Breast epithelium (tissue), 4 donors: ENCODE data around the gene RPL19. TPM values are rescaled to one million over a fixed set of nuclear protein-coding genes. Genes with fewer than 3 reads are reported as not detected.
"Not testable (repeated sequence)": the region's sequence is repeated elsewhere in the genome, so short reads cannot be mapped to it uniquely, and the experiment has no call there.

ENCODE experiments used
- DNase-seq, 2 donors: peaks; one replicate each; pipeline ENCODE4 v3.0.0-alpha.2; 2019; ENCODE audit warnings: low spot score in 2 of 2
- H3K27ac ChIP-seq, 2 donors: fragments of 200-600 bp; sonication (generic) in 1 of 2; one replicate each; pipeline ENCODE4 v1.5.1; 2016 to 2019; ENCODE audit warnings: mild to moderate bottlenecking in 1 of 2
- H3K27me3 ChIP-seq, 2 donors: fragments of 200-600 bp; sonication (generic) in 1 of 2; one replicate each; pipeline versions ENCODE4 v1.5.1 to v1.6.0; 2017 to 2019; ENCODE audit warnings: control low read depth in 1 of 2, mild to moderate bottlenecking in 1 of 2
- H3K36me3 ChIP-seq: fragments of 200-600 bp; one replicate; pipeline ENCODE4 v1.5.1; 2019
- H3K4me1 ChIP-seq, 2 donors: fragments of 200-600 bp; sonication (generic); one replicate each; pipeline ENCODE4 v1.5.1; 2016 to 2019; ENCODE audit warnings: control low read depth in 1 of 2
- H3K4me3 ChIP-seq, 3 donors: fragments of 200-600 bp; sonication (generic); 1 replicate in 2 of 3; 2 replicates in 1 of 3; pipeline ENCODE4 v1.5.1; 2016 to 2019; ENCODE audit warnings: mild to moderate bottlenecking in 3 of 3, moderate library complexity in 2 of 3
- H3K9me3 ChIP-seq, 2 donors: fragments of 200-600 bp; sonication (generic) in 1 of 2; one replicate each; pipeline ENCODE4 v1.5.1; 2016 to 2019; ENCODE audit warnings: control low read depth in 1 of 2
- CTCF ChIP-seq, 3 donors: fragments of 450-650 bp; IDR thresholded peaks; one replicate each; pipeline ENCODE4 v1.5.1; 2016 to 2017; ENCODE audit warnings: antibody characterized with exemption in 3 of 3, mild to moderate bottlenecking in 3 of 3, moderate library complexity in 3 of 3
- POLR2A ChIP-seq: fragments of 450-650 bp; IDR thresholded peaks from one replicate; pipeline ENCODE4 v1.6.1; 2016; ENCODE audit warnings: antibody characterized with exemption, mild to moderate bottlenecking, moderate library complexity
- POLR2AphosphoS5 ChIP-seq, 3 donors: sonication (generic); formaldehyde crosslinking; IDR thresholded peaks; one replicate each; pipeline ENCODE4 v1.6.1; 2017; ENCODE audit warnings: antibody characterized with exemption in 3 of 3
- intact Hi-C: fragments of 100-400 bp; cut with DNase I; formaldehyde crosslinking; loops from one replicate; pipeline ENCODE4 v1.15.1; 2023; ENCODE audit warnings: low total_unique reads
- total RNA-seq, 3 donors: library from RNA; depleted of rRNA; stranded (reverse); fragments of >200 nt; gene quantifications; one replicate each; pipeline ENCODE4 v1.1.0, GENCODE V29; 2016

RPL19 gene
- total RNA-seq, 3 donors from 2014 or later = 2,817 to 3,666 (median 3,432) TPM

- peaks cover 0 to 2% of the 10 kb centered on the region in 2 donors for H3K4me1 ChIP-seq
- TF ChIP-seq POLR2AphosphoS5 (IDR thresholded peaks at IDR 0.05) = no peak
- no peak for TF ChIP-seq CTCF (IDR thresholded peaks at IDR 0.05)
- TF ChIP-seq POLR2A = no peak
- DNase-seq = no peak
- H3K36me3 ChIP-seq = no peaks in the 10 kb centered on the region
- no peaks in the 10 kb centered on the region for H3K27me3 ChIP-seq
- no peak overlapping the region for H3K27ac ChIP-seq
- no peak overlapping the region for H3K4me3 ChIP-seq
- intact Hi-C loops = no loop called here
- H3K9me3 ChIP-seq = no peaks in the 10 kb centered on the region
Observed at GRCh38 chr17:39167476-39167875, 32.6 kb upstream of the RPL19 start.

DNA sequence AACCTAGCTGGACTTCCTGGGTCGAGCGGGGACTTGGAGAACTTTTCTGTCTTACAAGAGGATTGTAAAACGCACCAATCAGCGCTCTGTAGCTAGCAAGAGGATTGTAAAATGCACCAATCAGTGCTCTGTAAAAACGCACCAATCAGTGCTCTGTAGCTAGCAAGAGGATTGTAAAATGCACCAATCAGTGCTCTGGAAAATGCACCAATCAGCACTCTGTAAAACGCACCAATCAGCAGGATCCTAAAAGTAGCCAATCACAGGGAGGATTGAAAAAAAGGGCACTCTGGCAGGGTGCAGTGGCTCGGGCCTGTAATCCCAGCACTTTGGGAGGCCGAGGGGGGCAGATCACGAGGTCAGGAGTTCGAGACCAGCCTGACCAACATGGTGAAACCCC lies 31.6 kb upstream of the RPL19 start:
- H3K4me3 ChIP-seq, H3K27me3 ChIP-seq, H3K27ac ChIP-seq, H3K9me3 ChIP-seq, intact Hi-C loops, H3K36me3 ChIP-seq, DNase-seq, H3K4me1 ChIP-seq: not testable (repeated sequence)

- no peak for DNase-seq
- no peak overlapping the region for H3K4me3 ChIP-seq
- H3K27me3 ChIP-seq = no peaks in the 10 kb centered on the region
- TF ChIP-seq CTCF (IDR thresholded peaks at IDR 0.05) = no peak
- no peak for TF ChIP-seq POLR2A
- TF ChIP-seq POLR2AphosphoS5 (IDR thresholded peaks at IDR 0.05) = no peak
- H3K9me3 ChIP-seq = no peaks in the 10 kb centered on the region
- no peak overlapping the region for H3K27ac ChIP-seq
- H3K4me1 ChIP-seq = peaks cover 0 to 2% of the 10 kb centered on the region in 2 donors
- intact Hi-C loops = no loop called here
- H3K36me3 ChIP-seq = no peaks in the 10 kb centered on the region
Observed at GRCh38 chr17:39169101-39169500, 31.0 kb upstream of the RPL19 start.

GRCh38 chr17:39169518-39169917 lies 30.6 kb upstream of the RPL19 start:
- Histone ChIP-seq H3K27me3 (no peaks in the 10 kb centered on the region), H3K27ac (no peak overlapping the region), H3K36me3 (no peaks in the 10 kb centered on the region), H3K9me3 (no peaks in the 10 kb centered on the region), H3K4me1 (no peaks in the 10 kb centered on the region), H3K4me3 (no peak overlapping the region)
- intact Hi-C loops = no loop called here
- no peak for DNase-seq
- no peak for TF ChIP-seq POLR2AphosphoS5 (IDR thresholded peaks at IDR 0.05)
- TF ChIP-seq CTCF (IDR thresholded peaks at IDR 0.05) = no peak
- TF ChIP-seq POLR2A = no peak

GRCh38 chr17:39170109-39170508 lies 30.0 kb upstream of the RPL19 start:
- Histone ChIP-seq H3K4me1 (no peaks in the 10 kb centered on the region), H3K27ac (no peak overlapping the region), H3K9me3 (no peaks in the 10 kb centered on the region), H3K4me3 (no peak overlapping the region), H3K27me3 (no peaks in the 10 kb centered on the region), H3K36me3 (no peaks in the 10 kb centered on the region)
- TF ChIP-seq POLR2AphosphoS5 (IDR thresholded peaks at IDR 0.05) (no peak), CTCF (IDR thresholded peaks at IDR 0.05) (no peak), POLR2A (no peak)
- intact Hi-C loops = no loop called here
- no peak for DNase-seq

DNA sequence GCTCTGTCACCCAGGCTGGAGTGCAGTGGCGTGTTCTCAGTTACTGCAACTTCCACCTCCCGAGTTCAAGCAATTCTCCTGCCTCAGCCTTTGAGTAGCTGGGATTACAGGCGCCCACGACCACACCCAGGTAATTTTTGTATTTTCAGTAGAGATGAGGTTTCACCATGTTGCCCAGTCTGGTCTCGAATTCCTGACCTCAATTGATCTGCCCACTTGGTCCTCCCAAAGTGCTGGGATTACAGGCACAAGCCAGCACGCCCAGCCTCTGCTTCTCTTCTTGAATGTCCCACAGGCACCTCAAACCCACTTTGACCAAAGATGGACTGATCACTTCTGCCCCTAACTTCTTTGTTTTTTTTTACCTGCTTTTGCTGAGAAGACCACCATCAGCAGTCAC lies 29.5 kb upstream of the RPL19 start:
- DNase-seq = no peak
- no peaks in the 10 kb centered on the region for H3K36me3 ChIP-seq
- TF ChIP-seq POLR2AphosphoS5 (IDR thresholded peaks at IDR 0.05) = no peak
- TF ChIP-seq CTCF (IDR thresholded peaks at IDR 0.05) = no peak
- no peak for TF ChIP-seq POLR2A
- H3K27ac ChIP-seq = no peak overlapping the region
- intact Hi-C loops = no loop called here
- no peak overlapping the region for H3K4me3 ChIP-seq
- no peaks in the 10 kb centered on the region for H3K27me3 ChIP-seq
- H3K9me3 ChIP-seq = no peaks in the 10 kb centered on the region
- no peaks in the 10 kb centered on the region for H3K4me1 ChIP-seq
